CD4-positive, alpha-beta memory T cell (primary cell): ENCODE measurements around the gene EPS8. TPM values are rescaled to one million over a fixed set of nuclear protein-coding genes. Genes with fewer than 3 reads are reported as not detected.

Experiments used
- CTCF ChIA-PET: fragments of 350-600 bp; sonication (Branson Sonifier 250); formaldehyde crosslinking; loops from one replicate; lab custom pipeline; 2021; ENCODE audit warnings: inconsistent platforms; ENCODE audit not compliant: partially characterized antibody; lab: Charles Lee
- POLR2A ChIA-PET: fragments of 350-600 bp; sonication (Branson Sonifier 250); formaldehyde crosslinking; loops from one replicate; lab custom pipeline; 2021; ENCODE audit not compliant: partially characterized antibody; lab: Charles Lee
- DNase-seq, 5 donors: peaks; one replicate each; pipeline versions ENCODE4 v3.0.0 to v3.0.0-alpha.2; 2020 to 2022; ENCODE audit warnings: mixed read lengths in 1 of 5
- H3K27ac ChIP-seq: one replicate; pipeline ENCODE4 v1.7.0; 2013; ENCODE audit warnings: low read depth, low read length
- H3K27me3 ChIP-seq: 2 replicates; pipeline ENCODE4 v1.7.0; 2013; ENCODE audit warnings: mild to moderate bottlenecking, low read length, moderate library complexity; ENCODE audit not compliant: insufficient read depth
- H3K36me3 ChIP-seq: 2 replicates; pipeline ENCODE4 v1.7.0; 2013; ENCODE audit warnings: mild to moderate bottlenecking, low read length, moderate library complexity; ENCODE audit not compliant: insufficient read depth
- H3K4me1 ChIP-seq: 2 replicates; pipeline ENCODE4 v1.7.0; 2013; ENCODE audit warnings: mild to moderate bottlenecking, low read length, moderate library complexity; ENCODE audit not compliant: insufficient read depth
- H3K4me3 ChIP-seq, 2 donors: one replicate each; pipeline ENCODE4 v1.7.0; 2013; ENCODE audit warnings: low read length in 2 of 2, mild to moderate bottlenecking in 1 of 2
- H3K9me3 ChIP-seq, 2 donors: one replicate each; pipeline ENCODE4 v1.7.0; 2013; ENCODE audit warnings: low read length in 2 of 2, control low read depth in 1 of 2; ENCODE audit not compliant: control insufficient read depth in 1 of 2
- H3K27ac Mint-ChIP-seq, 7 donors: one replicate each; pipeline ENCODE4 v1.8.0; 2020 to 2021; ENCODE audit warnings: mixed read lengths in 7 of 7, mild to moderate bottlenecking in 6 of 7, inconsistent platforms in 3 of 7, moderate library complexity in 3 of 7
- H3K27me3 Mint-ChIP-seq, 2 donors: one replicate each; pipeline ENCODE4 v1.8.0; 2020 to 2021; ENCODE audit warnings: mixed read lengths in 2 of 2
- H3K36me3 Mint-ChIP-seq, 2 donors: one replicate each; pipeline ENCODE4 v1.8.0; 2020 to 2021; ENCODE audit warnings: mixed read lengths in 2 of 2, inconsistent platforms in 1 of 2, mild to moderate bottlenecking in 1 of 2
- H3K4me1 Mint-ChIP-seq, 4 donors: one replicate each; pipeline ENCODE4 v1.8.0; 2020 to 2021; ENCODE audit warnings: mixed read lengths in 4 of 4, mild to moderate bottlenecking in 1 of 4
- H3K4me3 Mint-ChIP-seq, 8 donors: one replicate each; pipeline ENCODE4 v1.8.0; 2020 to 2021; ENCODE audit warnings: mixed read lengths in 8 of 8, mild to moderate bottlenecking in 7 of 8, moderate library complexity in 6 of 8, inconsistent platforms in 3 of 8
- H3K9me3 Mint-ChIP-seq, 8 donors: one replicate each; pipeline ENCODE4 v1.8.0; 2020 to 2021; ENCODE audit warnings: mixed read lengths in 8 of 8, mild to moderate bottlenecking in 5 of 8, inconsistent platforms in 3 of 8, moderate library complexity in 1 of 8
- intact Hi-C: fragments of 100-400 bp; cut with micrococcal nuclease; formaldehyde crosslinking; loops from one replicate; pipeline ENCODE4 v1.15.1; 2023
- polyA plus RNA-seq, 2 donors: library from polyadenylated mRNA; unstranded; fragments of 300-500 nt; fragmentation: Illumina TruSeq; gene quantifications; one replicate each; pipeline ENCODE4 v1.2.3, GENCODE V29; 2021
- total RNA-seq, 2 experiments: library from RNA; stranded (reverse); gene quantifications; one replicate each; pipeline ENCODE4 v1.2.3, GENCODE V29; 2021

EPS8 gene
- total and polyA plus RNA-seq, 4 experiments from 2014 or later = 2.6 to 4.0 (median 3.6) TPM

GRCh38 chr12:15608941-15609340 lies 180.2 kb downstream of the EPS8 start:
- Histone ChIP-seq H3K9me3 (no peaks in the 10 kb centered on the region), H3K27me3 (no peaks in the 10 kb centered on the region), H3K27ac (no peak overlapping the region), H3K36me3 (no peaks in the 10 kb centered on the region), H3K4me3 (no peak overlapping the region), H3K4me1 (no peaks in the 10 kb centered on the region)
- ChIA-PET POLR2A (no interaction called here), CTCF (interaction anchor here (0.9 kb wide), 1 partner anchor 18 kb away, joined by 3 read pairs; no protein-coding TSS in a partner anchor)
- DNase-seq = no peak
- no peak overlapping the region for H3K4me3 Mint-ChIP-seq
- H3K4me1 Mint-ChIP-seq = no peaks in the 10 kb centered on the region
- intact Hi-C loops = no loop called here
- peaks cover 2 to 6% of the 10 kb centered on the region in 2 donors for H3K27me3 Mint-ChIP-seq
- no peaks in the 10 kb centered on the region for H3K36me3 Mint-ChIP-seq
- peaks cover 0 to 11% (median 2%) of the 10 kb centered on the region in 8 donors for H3K9me3 Mint-ChIP-seq
- no peak overlapping the region for H3K27ac Mint-ChIP-seq

GRCh38 chr12:15608406-15608805 lies 180.8 kb downstream of the EPS8 start:
- Histone ChIP-seq H3K27ac (no peak overlapping the region), H3K36me3 (no peaks in the 10 kb centered on the region), H3K4me3 (no peak overlapping the region), H3K9me3 (no peaks in the 10 kb centered on the region), H3K4me1 (no peaks in the 10 kb centered on the region), H3K27me3 (no peaks in the 10 kb centered on the region)
- intact Hi-C loops = no loop called here
- Mint-ChIP-seq H3K27me3 (peaks cover 2 to 6% of the 10 kb centered on the region in 2 donors), H3K4me1 (no peaks in the 10 kb centered on the region), H3K36me3 (no peaks in the 10 kb centered on the region), H3K27ac (no peak overlapping the region), H3K9me3 (peaks cover 0 to 5% (median 2%) of the 10 kb centered on the region in 8 donors), H3K4me3 (no peak overlapping the region)
- CTCF ChIA-PET = interaction anchor here (0.9 kb wide), 1 partner anchor 18 kb away, joined by 3 read pairs; no protein-coding TSS in a partner anchor
- no peak for DNase-seq
- POLR2A ChIA-PET = no interaction called here

- no peaks in the 10 kb centered on the region for H3K9me3 ChIP-seq
Measured at GRCh38 chr12:15605881-15606590, 183.2 kb downstream of the EPS8 start.

GRCh38 chr12:15603474-15604085 lies 185.6 kb downstream of the EPS8 start:
- H3K9me3 Mint-ChIP-seq = no peaks in the 10 kb centered on the region

More at GRCh38 chr12:15605881-15606590, 183.2 kb downstream of the EPS8 start:
- no peak overlapping the region for H3K27ac Mint-ChIP-seq
- Histone ChIP-seq H3K4me1 (no peaks in the 10 kb centered on the region), H3K36me3 (no peaks in the 10 kb centered on the region), H3K4me3 (no peak overlapping the region), H3K27me3 (no peaks in the 10 kb centered on the region), H3K27ac (no peak overlapping the region)
- intact Hi-C loops = no loop called here
- no peak for DNase-seq
- no peak overlapping the region for H3K4me3 Mint-ChIP-seq
- H3K27me3 Mint-ChIP-seq = peaks cover 2 to 3% of the 10 kb centered on the region in 2 donors
- no peaks in the 10 kb centered on the region for H3K9me3 Mint-ChIP-seq
- CTCF ChIA-PET = no interaction called here
- no peaks in the 10 kb centered on the region for H3K36me3 Mint-ChIP-seq
- H3K4me1 Mint-ChIP-seq = no peaks in the 10 kb centered on the region
- POLR2A ChIA-PET = no interaction called here

GRCh38 chr12:15602051-15602672 lies 187.0 kb downstream of the EPS8 start:
- Mint-ChIP-seq H3K4me3 (no peak overlapping the region), H3K9me3 (no peaks in the 10 kb centered on the region), H3K36me3 (no peaks in the 10 kb centered on the region), H3K27ac (no peak overlapping the region), H3K27me3 (peaks cover 2 to 3% of the 10 kb centered on the region in 2 donors), H3K4me1 (no peaks in the 10 kb centered on the region)
- no peaks in the 10 kb centered on the region for H3K9me3 ChIP-seq
- H3K4me3 ChIP-seq = no peak overlapping the region
- ChIA-PET CTCF (interaction anchor here (1.8 kb wide), 1 partner anchor 17 kb away, joined by 8 read pairs; no protein-coding TSS in a partner anchor), POLR2A (no interaction called here)
- H3K27ac ChIP-seq = no peak overlapping the region
- H3K36me3 ChIP-seq = no peaks in the 10 kb centered on the region
- H3K4me1 ChIP-seq = no peaks in the 10 kb centered on the region
- no peaks in the 10 kb centered on the region for H3K27me3 ChIP-seq
- no peak for DNase-seq
- intact Hi-C loops = no loop called here

More at GRCh38 chr12:15603474-15604085, 185.6 kb downstream of the EPS8 start:
- Histone ChIP-seq H3K9me3 (no peaks in the 10 kb centered on the region), H3K27me3 (no peaks in the 10 kb centered on the region), H3K36me3 (no peaks in the 10 kb centered on the region), H3K4me3 (no peak overlapping the region), H3K4me1 (no peaks in the 10 kb centered on the region), H3K27ac (no peak overlapping the region)
- Mint-ChIP-seq H3K27ac (no peak overlapping the region), H3K27me3 (peaks cover 2 to 3% of the 10 kb centered on the region in 2 donors), H3K4me1 (no peaks in the 10 kb centered on the region), H3K36me3 (no peaks in the 10 kb centered on the region), H3K4me3 (no peak overlapping the region)
- intact Hi-C loops = no loop called here
- CTCF ChIA-PET = interaction anchor here (1.8 kb wide), 1 partner anchor 19 kb away, joined by 8 read pairs; no protein-coding TSS in a partner anchor
- no peak for DNase-seq
- POLR2A ChIA-PET = no interaction called here

GRCh38 chr12:15601210-15601800 lies 187.9 kb downstream of the EPS8 start:
- ChIA-PET POLR2A (no interaction called here), CTCF (no interaction called here)
- Mint-ChIP-seq H3K9me3 (no peaks in the 10 kb centered on the region), H3K4me3 (no peak overlapping the region), H3K27me3 (peaks cover 2% of the 10 kb centered on the region in 2 donors), H3K4me1 (no peaks in the 10 kb centered on the region), H3K36me3 (no peaks in the 10 kb centered on the region), H3K27ac (no peak overlapping the region)
- DNase-seq = no peak
- no peaks in the 10 kb centered on the region for H3K36me3 ChIP-seq
- H3K27ac ChIP-seq = no peak overlapping the region
- no peaks in the 10 kb centered on the region for H3K27me3 ChIP-seq
- intact Hi-C loops = no loop called here
- no peaks in the 10 kb centered on the region for H3K9me3 ChIP-seq
- no peak overlapping the region for H3K4me3 ChIP-seq
- H3K4me1 ChIP-seq = no peaks in the 10 kb centered on the region
